Chondrocyte (in vitro differentiated cells): ENCODE results near the gene FAM240A. TPM values are rescaled to one million over a fixed set of nuclear protein-coding genes. Genes with fewer than 3 reads are reported as not detected.
"Not testable (repeated sequence)": the region's sequence is repeated elsewhere in the genome, so short reads cannot be mapped to it uniquely, and the experiment has no call there.

Source experiments
- DNase-seq: peaks from one replicate; pipeline ENCODE4 v3.0.0; 2021; ENCODE audit warnings: mixed read lengths, low spot score
- H3K27ac Mint-ChIP-seq: one replicate; pipeline ENCODE4 v1.8.0; 2021; ENCODE audit warnings: mild to moderate bottlenecking, moderate library complexity, mixed read lengths; ENCODE audit not compliant: unreplicated experiment
- H3K27me3 Mint-ChIP-seq: 2 replicates; pipeline ENCODE4 v1.8.0; 2021; ENCODE audit warnings: low read depth, mixed read lengths
- H3K36me3 Mint-ChIP-seq: 2 replicates; pipeline ENCODE4 v1.8.0; 2021; ENCODE audit warnings: low read depth, mixed read lengths
- H3K4me1 Mint-ChIP-seq: 2 replicates; pipeline ENCODE4 v1.8.0; 2021; ENCODE audit warnings: low read depth, mild to moderate bottlenecking, mixed read lengths
- H3K4me3 Mint-ChIP-seq: one replicate; pipeline ENCODE4 v1.8.0; 2021; ENCODE audit warnings: mild to moderate bottlenecking, moderate library complexity, mixed read lengths; ENCODE audit not compliant: unreplicated experiment
- H3K9me3 Mint-ChIP-seq: 2 replicates; pipeline ENCODE4 v1.8.0; 2021; ENCODE audit warnings: low read depth, mixed read lengths
- total RNA-seq: library from RNA; stranded (reverse); gene quantifications from 3 replicates; pipeline ENCODE4 v1.2.1, GENCODE V29; 2021
- TF ChIP-seq, protein P1 (sequence below): fragments of 200-600 bp; sonication (generic); IDR thresholded peaks from 2 replicates; pipeline ENCODE4 v1.5.0; 2021; ENCODE audit warnings: antibody characterized with exemption, mild to moderate bottlenecking, moderate library complexity

The FAM240A gene
- total RNA-seq, 1 donor from 2014 or later = not detected

DNA sequence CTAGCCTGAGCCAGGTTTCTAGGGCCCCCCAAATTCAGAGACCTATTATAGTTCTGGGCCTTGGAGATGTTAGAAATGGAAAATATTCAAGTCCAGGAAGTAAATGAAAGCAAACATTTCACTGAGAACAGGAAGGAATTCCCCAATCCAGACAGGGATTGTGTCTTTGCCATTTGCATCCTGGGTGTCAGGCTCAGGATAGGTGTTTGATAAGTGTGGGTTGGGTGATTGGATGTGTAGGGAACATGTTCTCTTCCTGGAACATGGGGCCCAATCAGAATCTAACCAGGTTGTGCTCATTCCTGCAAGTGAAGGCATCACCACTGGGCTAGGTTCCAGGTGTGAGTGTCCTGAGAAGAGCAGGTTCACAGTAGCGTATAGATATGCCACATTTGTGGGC is 31.6 kb upstream of the FAM240A start:
- Mint-ChIP-seq H3K4me1 (peaks cover 2% of the 10 kb centered on the region), H3K27me3 (peaks cover 57% of the 10 kb centered on the region), H3K36me3 (peaks cover 3% of the 10 kb centered on the region), H3K4me3 (no peak overlapping the region), H3K9me3 (no peaks in the 10 kb centered on the region), H3K27ac (no peak overlapping the region)
- DNase-seq = no peak
- TF ChIP-seq, protein P1, sequence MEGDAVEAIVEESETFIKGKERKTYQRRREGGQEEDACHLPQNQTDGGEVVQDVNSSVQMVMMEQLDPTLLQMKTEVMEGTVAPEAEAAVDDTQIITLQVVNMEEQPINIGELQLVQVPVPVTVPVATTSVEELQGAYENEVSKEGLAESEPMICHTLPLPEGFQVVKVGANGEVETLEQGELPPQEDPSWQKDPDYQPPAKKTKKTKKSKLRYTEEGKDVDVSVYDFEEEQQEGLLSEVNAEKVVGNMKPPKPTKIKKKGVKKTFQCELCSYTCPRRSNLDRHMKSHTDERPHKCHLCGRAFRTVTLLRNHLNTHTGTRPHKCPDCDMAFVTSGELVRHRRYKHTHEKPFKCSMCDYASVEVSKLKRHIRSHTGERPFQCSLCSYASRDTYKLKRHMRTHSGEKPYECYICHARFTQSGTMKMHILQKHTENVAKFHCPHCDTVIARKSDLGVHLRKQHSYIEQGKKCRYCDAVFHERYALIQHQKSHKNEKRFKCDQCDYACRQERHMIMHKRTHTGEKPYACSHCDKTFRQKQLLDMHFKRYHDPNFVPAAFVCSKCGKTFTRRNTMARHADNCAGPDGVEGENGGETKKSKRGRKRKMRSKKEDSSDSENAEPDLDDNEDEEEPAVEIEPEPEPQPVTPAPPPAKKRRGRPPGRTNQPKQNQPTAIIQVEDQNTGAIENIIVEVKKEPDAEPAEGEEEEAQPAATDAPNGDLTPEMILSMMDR = no peak

- no peak overlapping the region for H3K4me3 Mint-ChIP-seq
- no peak overlapping the region for H3K27ac Mint-ChIP-seq
- H3K36me3 Mint-ChIP-seq = peaks cover 4% of the 10 kb centered on the region
- DNase-seq = no peak
- peaks cover 7% of the 10 kb centered on the region for H3K9me3 Mint-ChIP-seq
- TF ChIP-seq, protein P1 = no peak
- no peaks in the 10 kb centered on the region for H3K4me1 Mint-ChIP-seq
- peaks cover 33% of the 10 kb centered on the region for H3K27me3 Mint-ChIP-seq
Measured at GRCh38 chr3:46584598-46585467, 27.5 kb upstream of the FAM240A start.

- H3K36me3 Mint-ChIP-seq = peaks cover 4% of the 10 kb centered on the region
- H3K4me3 Mint-ChIP-seq = no peak overlapping the region
- no peak overlapping the region for H3K27ac Mint-ChIP-seq
- peaks cover 7% of the 10 kb centered on the region for H3K9me3 Mint-ChIP-seq
- peaks cover 21% of the 10 kb centered on the region for H3K27me3 Mint-ChIP-seq
- no peak for DNase-seq
- TF ChIP-seq, protein P1 = no peak
- no peaks in the 10 kb centered on the region for H3K4me1 Mint-ChIP-seq
Measured at GRCh38 chr3:46585799-46586693, 26.3 kb upstream of the FAM240A start.

DNA sequence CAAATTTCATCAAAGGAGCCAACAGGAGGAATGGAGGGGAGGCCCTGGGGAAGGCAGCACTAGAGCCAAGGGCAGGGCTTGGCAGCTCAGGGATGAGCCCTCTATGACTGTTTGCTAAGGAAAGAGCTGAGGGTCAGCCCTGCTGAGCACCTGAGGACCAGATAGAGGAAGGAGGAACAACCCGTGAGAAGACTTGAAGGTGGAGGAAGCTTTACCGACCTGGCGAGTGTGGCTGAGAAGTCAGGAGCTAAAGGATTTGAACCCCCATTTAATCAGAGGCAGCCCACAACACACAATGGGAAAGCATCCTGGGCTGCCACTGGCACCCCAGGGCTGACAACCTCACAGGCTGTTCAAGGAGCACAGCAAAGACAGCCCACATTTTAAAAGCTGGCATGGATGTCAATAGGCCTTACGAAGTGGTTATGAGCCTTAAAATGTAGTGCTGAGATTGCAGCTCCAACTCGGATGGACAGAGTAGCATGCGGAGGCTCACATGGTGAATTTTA is 25.5 kb upstream of the FAM240A start:
- no peak for DNase-seq
- Mint-ChIP-seq H3K4me3 (no peak overlapping the region), H3K4me1 (no peaks in the 10 kb centered on the region), H3K36me3 (peaks cover 4% of the 10 kb centered on the region), H3K9me3 (peaks cover 14% of the 10 kb centered on the region), H3K27ac (no peak overlapping the region), H3K27me3 (peaks cover 15% of the 10 kb centered on the region)
- TF ChIP-seq, protein P1 = no peak

DNA sequence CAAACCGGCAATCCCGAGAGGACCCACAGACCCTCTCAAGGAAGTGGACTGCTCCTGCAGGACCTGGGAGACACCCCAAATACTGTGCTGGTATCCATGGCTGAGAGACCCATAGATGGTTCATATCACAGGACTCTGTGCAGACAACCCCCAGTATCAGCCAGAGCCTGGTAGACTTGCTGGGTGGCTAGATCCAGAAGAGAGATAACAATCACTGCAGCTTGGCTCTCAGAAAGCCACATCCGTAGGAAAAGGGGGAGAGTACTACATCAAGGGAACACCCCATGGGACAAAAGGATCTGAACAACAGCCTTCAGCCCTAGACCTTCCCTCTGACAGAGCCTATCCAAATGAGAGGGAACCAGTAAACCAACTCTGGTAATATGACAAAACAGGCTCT is 25.1 kb upstream of the FAM240A start:
- H3K36me3 Mint-ChIP-seq, H3K4me3 Mint-ChIP-seq, H3K4me1 Mint-ChIP-seq, H3K27ac Mint-ChIP-seq, DNase-seq: not testable (repeated sequence)
- Mint-ChIP-seq H3K27me3 (peaks cover 12% of the 10 kb centered on the region), H3K9me3 (peaks cover 18% of the 10 kb centered on the region)
